Amygdala (tissue), 56 donors: ENCODE measurements around the gene GP1BA.

ENCODE experiments used
- DNase-seq, 56 donors: peaks; one replicate each; lab custom pipeline; 2025; lab: John Stamatoyannopoulos, UW

The GP1BA gene

DNA sequence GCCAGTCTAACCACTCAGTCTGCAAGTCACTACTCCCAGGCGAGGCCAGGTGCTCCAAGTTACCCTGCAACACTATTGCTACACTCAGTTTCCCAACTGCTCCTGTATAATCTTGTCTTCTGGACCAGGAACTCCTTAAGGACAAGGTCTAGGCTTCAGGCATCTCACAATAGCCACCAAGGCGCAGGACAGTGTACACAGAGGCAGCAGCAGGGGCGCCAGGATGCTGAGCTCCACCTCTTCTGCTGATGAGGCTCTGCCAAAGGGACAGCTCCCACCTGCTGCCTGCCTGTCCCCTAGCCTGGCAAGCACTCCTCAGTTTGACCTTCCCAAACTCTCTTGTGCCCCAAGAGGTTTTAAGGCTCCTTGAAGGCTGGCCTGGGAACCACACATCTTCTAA, 4.4 kb downstream of the GP1BA start:
- DNase-seq, result no peak

DNA sequence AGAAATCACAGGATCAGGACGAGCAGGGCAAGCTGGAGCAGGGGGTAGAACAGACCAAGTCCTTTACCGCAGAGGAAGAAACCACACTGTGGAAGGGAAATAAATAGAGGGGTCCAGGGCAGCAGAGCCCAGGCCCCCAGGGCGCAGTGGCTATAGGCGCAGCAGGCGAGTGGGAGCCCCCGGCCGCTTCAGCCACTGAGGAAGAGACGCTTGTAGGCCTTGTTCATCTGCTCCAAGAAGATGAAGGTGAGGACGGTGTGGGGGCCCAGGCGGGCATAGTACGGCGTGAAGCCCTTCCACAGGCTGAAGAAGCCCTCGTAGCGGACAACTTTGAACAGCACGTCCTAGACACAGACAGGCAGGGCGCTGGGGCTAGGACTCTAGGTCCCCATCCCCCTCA, 5.5 kb downstream of the GP1BA start:
- DNase-seq, result no peak

DNA sequence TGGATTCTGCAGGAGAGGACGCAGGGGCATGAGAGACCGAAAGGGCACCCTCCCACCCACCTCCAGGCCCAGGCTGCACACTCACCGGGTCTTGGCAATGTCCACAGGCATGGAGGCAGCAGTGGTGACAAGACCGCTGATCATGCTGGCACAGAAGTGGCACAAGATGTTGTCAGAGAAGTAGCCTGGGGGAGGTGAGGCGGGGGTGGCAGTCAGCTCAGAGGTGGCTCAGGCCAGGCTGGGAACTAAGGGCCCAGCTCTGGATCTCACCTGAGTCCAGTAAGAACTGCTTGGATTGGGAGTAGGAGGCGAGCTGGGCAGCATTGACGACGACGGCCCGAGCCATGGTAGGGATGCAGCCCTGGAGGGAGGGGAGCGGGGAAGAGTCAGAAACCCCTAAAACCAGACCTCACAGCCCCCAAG, 6.0 kb downstream of the GP1BA start:
- DNase-seq, result no peak

DNA sequence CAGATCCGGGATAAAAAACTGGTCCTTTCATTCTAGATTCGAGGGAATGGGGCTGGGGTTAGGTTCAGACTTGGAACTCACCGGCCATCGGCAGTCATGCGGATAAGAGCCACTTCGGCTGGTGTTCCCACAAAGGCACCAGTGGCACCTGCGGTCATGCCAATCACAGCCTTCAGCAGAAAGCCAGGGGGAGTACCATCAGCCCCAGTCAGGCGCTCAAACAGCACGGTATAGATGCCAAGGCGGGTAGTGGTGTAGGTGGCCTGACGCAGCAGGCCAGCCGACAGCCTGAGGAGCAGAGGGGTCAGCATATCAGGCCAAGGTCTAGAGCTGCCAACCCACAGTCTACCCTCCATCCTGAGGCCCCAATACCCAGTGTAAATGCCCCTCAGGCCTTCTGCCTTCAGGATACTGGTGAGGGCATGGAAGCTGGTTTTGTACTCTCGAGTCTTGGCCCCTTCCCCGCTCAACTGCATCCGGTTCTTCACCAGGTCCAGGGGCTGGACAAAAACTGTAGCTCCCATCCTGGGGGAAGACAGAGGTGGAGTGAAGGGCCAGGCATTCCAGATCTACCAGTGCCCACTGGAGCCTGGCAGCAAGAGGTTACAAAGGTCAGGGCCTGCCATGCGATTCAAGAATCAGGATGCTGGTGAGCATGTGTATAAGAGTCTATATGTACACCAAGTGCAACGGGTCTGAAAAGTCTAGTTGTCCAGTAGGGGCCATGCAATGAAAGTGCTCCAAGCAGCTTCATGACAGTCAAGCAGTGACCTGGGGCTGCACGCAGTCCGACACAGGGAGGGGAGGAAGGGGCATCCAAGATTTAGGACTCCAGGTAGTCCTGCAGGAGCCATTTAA, 6.8 kb downstream of the GP1BA start:
- no peak for DNase-seq

DNA sequence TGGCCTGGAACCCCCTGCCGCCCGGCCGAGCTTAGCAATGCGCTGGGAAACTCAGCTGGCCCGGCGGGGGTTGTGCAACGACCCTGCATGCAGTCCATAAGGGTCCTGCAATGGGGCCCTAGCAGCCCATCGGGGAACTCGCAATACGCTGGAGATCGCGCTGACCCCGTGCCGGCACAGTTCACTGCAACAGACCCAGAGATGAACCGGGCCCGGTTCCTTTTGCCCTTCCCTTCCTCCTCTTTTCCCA, 7.4 kb downstream of the GP1BA start:
- DNase-seq, result no peak

GRCh38 chr17:4939796-4940554, 7.9 kb downstream of the GP1BA start, which contains the start of the genes RNF167 and SLC25A11:
TSS of gene RNF167 (plus strand) at chr17:4940268. CDS start at chr17:4940910, 642 bp downstream.
TSS of gene SLC25A11 (minus strand) at chr17:4940046. CDS start at chr17:4939910, 136 bp downstream.
- peak; percentile 83 to 99 (median 95) for DNase-seq

- DNase-seq, result peak in 1 of 56 donors; percentile 48
Measured at GRCh38 chr17:4940555-4941318, 8.7 kb downstream of the GP1BA start.

DNA sequence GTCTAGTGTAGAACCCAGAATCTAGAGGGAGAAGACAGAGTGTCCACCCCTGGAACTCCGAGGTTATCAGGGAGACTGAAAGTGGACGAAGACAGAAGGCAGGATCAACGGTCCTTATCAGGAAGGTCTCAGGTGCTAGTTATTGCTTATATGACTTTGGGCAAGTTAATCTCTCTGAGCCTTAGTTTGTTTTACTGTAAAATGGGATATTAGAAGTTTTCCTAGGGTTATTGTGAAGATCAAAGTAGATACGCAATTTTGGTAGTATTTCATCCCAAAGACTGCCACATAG, 9.2 kb downstream of the GP1BA start:
- no peak for DNase-seq

DNA sequence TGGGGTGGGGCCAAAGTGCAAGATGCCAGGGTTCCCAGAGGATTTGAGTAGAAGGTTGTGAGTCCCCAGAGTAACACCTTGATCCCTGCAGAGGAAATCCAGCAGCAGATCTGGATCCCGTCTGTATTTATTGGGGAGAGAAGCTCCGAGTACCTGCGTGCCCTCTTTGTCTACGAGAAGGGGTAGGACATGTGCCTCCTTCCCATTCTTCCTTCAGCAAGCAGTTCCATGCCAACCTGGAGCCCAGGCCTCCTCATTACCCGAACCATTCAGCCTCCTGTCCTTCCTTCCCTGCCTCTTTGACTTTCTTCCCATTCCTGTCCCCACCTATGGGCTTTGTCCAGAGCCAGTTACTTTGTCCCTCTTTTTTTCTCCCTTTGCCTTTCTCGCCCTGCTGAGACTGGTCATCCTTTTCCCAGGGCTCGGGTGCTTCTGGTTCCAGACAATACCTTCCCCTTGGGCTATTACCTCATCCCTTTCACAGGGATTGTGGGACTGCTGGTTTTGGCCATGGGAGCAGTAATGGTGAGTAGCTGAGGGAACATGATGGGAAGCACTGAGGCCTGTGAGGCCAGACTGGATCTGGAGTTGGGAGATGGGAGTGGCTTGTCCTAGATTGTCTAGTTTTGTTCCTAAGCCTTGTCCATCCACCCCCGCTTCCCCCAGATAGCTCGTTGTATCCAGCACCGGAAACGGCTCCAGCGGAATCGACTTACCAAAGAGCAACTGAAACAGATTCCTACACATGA, 10.9 kb downstream of the GP1BA start:
- DNase-seq, result no peak

- no peak for DNase-seq
Measured at GRCh38 chr17:4944163-4944553, 12.1 kb downstream of the GP1BA start.

GRCh38 chr17:4944554-4945175, 12.6 kb downstream of the GP1BA start:
- no peak for DNase-seq

GRCh38 chr17:4945176-4945943, 13.3 kb downstream of the GP1BA start:
- DNase-seq, result peak in 18 of 56 donors; percentile 1 to 57 (median 21)

DNA sequence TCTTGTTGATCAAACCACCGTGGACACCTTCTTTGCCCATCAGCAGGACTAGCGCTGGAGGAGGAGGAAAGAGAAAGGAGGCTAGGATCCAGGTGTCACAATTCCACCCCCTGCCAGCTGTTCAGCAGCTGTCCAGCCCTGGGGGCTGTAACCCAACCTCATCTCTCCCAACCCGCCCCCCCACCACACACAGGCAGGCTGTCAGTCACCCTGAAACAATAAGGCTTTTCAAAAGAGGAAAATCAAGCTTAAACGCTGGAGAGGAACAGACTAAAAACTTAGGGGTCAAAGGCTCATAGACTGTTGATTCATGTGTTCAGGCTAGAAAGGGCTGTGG, 13.8 kb downstream of the GP1BA start:
- no peak for DNase-seq

DNA sequence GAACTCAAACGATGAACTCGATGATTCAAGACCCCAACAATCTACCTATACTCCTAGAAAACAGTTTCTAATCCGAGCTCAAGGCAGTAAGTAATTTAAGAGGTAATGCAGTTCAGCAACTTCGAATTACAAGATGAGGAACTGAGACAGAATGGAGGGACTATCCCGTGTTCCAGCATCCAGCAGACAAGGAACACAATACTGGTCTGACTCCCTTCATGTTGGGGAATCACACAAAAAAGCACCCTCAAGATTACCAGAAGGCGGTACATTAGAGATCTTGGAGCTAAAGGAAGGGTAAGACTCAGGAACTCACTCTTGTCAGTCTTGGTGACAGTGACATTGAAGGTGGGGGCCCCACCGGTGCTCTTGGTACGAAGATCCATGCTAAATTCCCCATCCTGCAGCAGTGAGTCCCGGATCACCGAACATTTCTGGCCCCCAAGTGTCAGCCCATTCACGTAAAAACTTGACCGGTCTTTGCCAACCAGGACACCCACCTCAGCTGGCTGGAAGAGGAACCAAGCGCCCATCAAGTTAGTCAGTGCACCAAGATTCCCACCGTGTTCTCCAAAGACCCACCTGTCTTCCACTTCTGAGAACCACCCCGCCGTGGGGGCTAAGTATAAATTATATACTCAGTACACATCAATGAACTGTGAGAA, 14.4 kb downstream of the GP1BA start:
- no peak for DNase-seq

- peak in 1 of 56 donors; percentile 8 for DNase-seq
Measured at GRCh38 chr17:4947010-4947410, 14.9 kb downstream of the GP1BA start.

GRCh38 chr17:4947411-4948165, 15.5 kb downstream of the GP1BA start:
- peak in 23 of 56 donors; percentile 19 to 67 (median 41) for DNase-seq

- DNase-seq, result peak in 55 of 56 donors; percentile 45 to 90 (median 78)
Measured at GRCh38 chr17:4948166-4948930, 16.3 kb downstream of the GP1BA start, which contains the start of gene PFN1. TSS of gene PFN1 (minus strand) at chr17:4948530. CDS start at chr17:4948394, 136 bp downstream.
